Duodenal mucosa (tissue), 2 donors: ENCODE data around the gene FILIP1L.

Source experiments
- H3K27ac ChIP-seq: one replicate; pipeline ENCODE4 v1.7.0; 2013; ENCODE audit warnings: low read depth, low read length
- H3K27me3 ChIP-seq, 2 donors: one replicate each; pipeline ENCODE4 v1.7.0; 2013; ENCODE audit warnings: low read length in 2 of 2, control low read depth in 1 of 2; ENCODE audit not compliant: insufficient read depth in 2 of 2, control insufficient read depth in 1 of 2
- H3K36me3 ChIP-seq, 2 donors: one replicate each; pipeline ENCODE4 v1.7.0; 2013; ENCODE audit warnings: low read length in 2 of 2, control low read depth in 1 of 2; ENCODE audit not compliant: insufficient read depth in 2 of 2, control insufficient read depth in 1 of 2
- H3K4me1 ChIP-seq, 2 donors: one replicate each; pipeline ENCODE4 v1.7.0; 2013; ENCODE audit warnings: low read length in 2 of 2, control low read depth in 1 of 2; ENCODE audit not compliant: insufficient read depth in 2 of 2, control insufficient read depth in 1 of 2
- H3K4me3 ChIP-seq, 2 donors: one replicate each; pipeline ENCODE4 v1.7.0; 2013; ENCODE audit warnings: low read length in 2 of 2, low read depth in 1 of 2
- H3K9ac ChIP-seq, 2 donors: one replicate each; pipeline ENCODE4 v1.7.0; 2013; ENCODE audit warnings: low read length in 2 of 2, low read depth in 1 of 2
- H3K9me3 ChIP-seq, 2 donors: one replicate each; pipeline ENCODE4 v1.7.0; 2013; ENCODE audit warnings: low read length in 2 of 2, control low read depth in 1 of 2; ENCODE audit not compliant: control insufficient read depth in 1 of 2

The FILIP1L gene

GRCh38 chr3:99966662-99967416 is 147.5 kb downstream of the FILIP1L start:
- no peaks in the 10 kb centered on the region for H3K9me3 ChIP-seq
- no peak overlapping the region for H3K9ac ChIP-seq
- no peak overlapping the region for H3K27ac ChIP-seq
- H3K36me3 ChIP-seq = no peaks in the 10 kb centered on the region
- H3K4me1 ChIP-seq = peaks cover 8 to 24% of the 10 kb centered on the region in 2 donors
- no peaks in the 10 kb centered on the region for H3K27me3 ChIP-seq
- H3K4me3 ChIP-seq = no peak overlapping the region

- Histone ChIP-seq H3K36me3 (no peaks in the 10 kb centered on the region), H3K9me3 (no peaks in the 10 kb centered on the region), H3K27me3 (no peaks in the 10 kb centered on the region), H3K9ac (no peak overlapping the region), H3K4me3 (no peak overlapping the region), H3K4me1 (peaks cover 11 to 27% of the 10 kb centered on the region in 2 donors), H3K27ac (no peak overlapping the region)
Observed at GRCh38 chr3:99965681-99966408, 148.5 kb downstream of the FILIP1L start.

GRCh38 chr3:99965077-99965476 is 149.2 kb downstream of the FILIP1L start:
- Histone ChIP-seq H3K36me3 (no peaks in the 10 kb centered on the region), H3K4me3 (no peak overlapping the region), H3K9me3 (no peaks in the 10 kb centered on the region), H3K27ac (no peak overlapping the region), H3K27me3 (no peaks in the 10 kb centered on the region), H3K4me1 (peaks cover 11 to 30% of the 10 kb centered on the region in 2 donors), H3K9ac (no peak overlapping the region)

GRCh38 chr3:99962703-99963102 is 151.6 kb downstream of the FILIP1L start:
- Histone ChIP-seq H3K27me3 (no peaks in the 10 kb centered on the region), H3K4me1 (peaks cover 11 to 30% of the 10 kb centered on the region in 2 donors), H3K27ac (no peak overlapping the region), H3K4me3 (no peak overlapping the region), H3K9ac (no peak overlapping the region), H3K36me3 (no peaks in the 10 kb centered on the region), H3K9me3 (no peaks in the 10 kb centered on the region)

- Histone ChIP-seq H3K36me3 (no peaks in the 10 kb centered on the region), H3K27ac (no peak overlapping the region), H3K9me3 (no peaks in the 10 kb centered on the region), H3K9ac (no peak overlapping the region), H3K4me3 (no peak overlapping the region), H3K27me3 (no peaks in the 10 kb centered on the region), H3K4me1 (peaks cover 11 to 26% of the 10 kb centered on the region in 2 donors)
Observed at GRCh38 chr3:99961756-99962515, 152.4 kb downstream of the FILIP1L start.

GRCh38 chr3:99960941-99961340 is 153.4 kb downstream of the FILIP1L start:
- Histone ChIP-seq H3K27ac (no peak overlapping the region), H3K36me3 (no peaks in the 10 kb centered on the region), H3K27me3 (no peaks in the 10 kb centered on the region), H3K4me1 (peaks cover 10 to 16% of the 10 kb centered on the region in 2 donors), H3K9ac (peak overlapping the region in 1 of 2 donors; percentile 3), H3K9me3 (no peaks in the 10 kb centered on the region), H3K4me3 (no peak overlapping the region)

- H3K4me1 ChIP-seq = peaks cover 4 to 10% of the 10 kb centered on the region in 2 donors
- H3K27ac ChIP-seq = no peak overlapping the region
- no peak overlapping the region for H3K4me3 ChIP-seq
- no peaks in the 10 kb centered on the region for H3K9me3 ChIP-seq
- no peaks in the 10 kb centered on the region for H3K36me3 ChIP-seq
- peak overlapping the region in 1 of 2 donors; percentile 3 for H3K9ac ChIP-seq
- no peaks in the 10 kb centered on the region for H3K27me3 ChIP-seq
Observed at GRCh38 chr3:99960123-99960878, 154.0 kb downstream of the FILIP1L start.

- Histone ChIP-seq H3K27ac (no peak overlapping the region), H3K9ac (no peak overlapping the region), H3K4me1 (peaks cover 3 to 5% of the 10 kb centered on the region in 2 donors), H3K9me3 (no peaks in the 10 kb centered on the region), H3K4me3 (no peak overlapping the region), H3K36me3 (no peaks in the 10 kb centered on the region), H3K27me3 (no peaks in the 10 kb centered on the region)
Observed at GRCh38 chr3:99958222-99958912, 155.9 kb downstream of the FILIP1L start.

GRCh38 chr3:99957151-99957796 is 157.0 kb downstream of the FILIP1L start:
- Histone ChIP-seq H3K4me3 (no peak overlapping the region), H3K9ac (no peak overlapping the region), H3K36me3 (no peaks in the 10 kb centered on the region), H3K9me3 (no peaks in the 10 kb centered on the region), H3K27me3 (no peaks in the 10 kb centered on the region), H3K27ac (no peak overlapping the region), H3K4me1 (peaks cover 3 to 5% of the 10 kb centered on the region in 2 donors)
